A549 (cell line): ENCODE measurements around the gene NSUN6.

Source experiments
- BHLHE40 ChIP-seq: IDR thresholded peaks from 2 replicates; pipeline ENCODE4 v1.6.1; 2012; ENCODE audit warnings: low read depth, low read length, inconsistent platforms
- CBX2 ChIP-seq: fragments of 200-600 bp; sonication (generic); IDR thresholded peaks from 2 replicates; pipeline ENCODE4 v1.6.1; 2016; ENCODE audit warnings: low read depth, mild to moderate bottlenecking, borderline replicate concordance
- CEBPB ChIP-seq, 2 experiments: fragments of >200 bp in 1 of 2; sonication (Bioruptor Twin) in 1 of 2; formaldehyde crosslinking in 1 of 2; IDR thresholded peaks; 2 replicates each; pipeline ENCODE4 v1.6.1; 2012 to 2016
- CTCF ChIP-seq: fragments of >200 bp; sonication (Bioruptor Twin); formaldehyde crosslinking; IDR thresholded peaks from 3 replicates; pipeline ENCODE4 v1.5.1; 2016
- EP300 ChIP-seq, 2 experiments: fragments of >200 bp; sonication (Bioruptor Twin); formaldehyde crosslinking; IDR thresholded peaks; 2 replicates in 1 of 2; 3 replicates in 1 of 2; pipeline ENCODE4 v1.6.1; 2016 to 2017
- FOSL2 ChIP-seq, 2 experiments: fragments of 450-650 bp in 1 of 2; fragments of >200 bp in 1 of 2; sonication (Bioruptor Twin) in 1 of 2; formaldehyde crosslinking; IDR thresholded peaks; 2 replicates each; pipeline versions ENCODE4 v1.5.0 to v1.6.1; 2016 to 2020; ENCODE audit warnings: mild to moderate bottlenecking in 1 of 2, moderate library complexity in 1 of 2
- JUN ChIP-seq, 2 experiments: fragments of >200 bp; sonication (Bioruptor Twin); formaldehyde crosslinking; IDR thresholded peaks; 2 replicates in 1 of 2; 3 replicates in 1 of 2; pipeline ENCODE4 v1.6.1; 2016 to 2017
- MYC ChIP-seq: IDR thresholded peaks from 2 replicates; pipeline ENCODE4 v1.6.1; 2012; ENCODE audit warnings: mild to moderate bottlenecking, inconsistent platforms, low read length, improper control_type of control experiment, borderline replicate concordance
- POLR2A ChIP-seq: IDR thresholded peaks from 2 replicates; pipeline ENCODE4 v1.6.1; 2012; ENCODE audit warnings: mild to moderate bottlenecking, low read length

DNA sequence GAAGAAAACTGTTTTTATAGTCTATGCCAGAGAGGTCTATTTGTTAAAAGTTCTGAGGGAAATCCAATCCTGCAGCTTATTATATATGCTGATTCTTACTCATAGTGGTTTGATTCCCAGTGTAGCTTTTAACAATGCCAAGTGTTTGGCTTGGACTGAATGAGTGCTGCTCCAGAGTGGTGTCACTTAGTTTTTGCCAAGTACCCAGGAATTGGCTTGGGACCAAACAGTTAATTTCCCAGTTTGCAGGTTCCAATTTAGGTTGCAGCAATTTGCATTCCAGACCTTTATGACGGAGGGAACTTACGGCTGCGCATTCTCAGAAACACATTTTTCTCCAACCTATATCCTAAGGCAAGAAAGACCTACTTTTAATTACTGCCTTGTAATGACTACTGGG is 32.4 kb downstream of the NSUN6 start:
- TF ChIP-seq CBX2 (no peak), POLR2A (no peak), CEBPB (IDR thresholded peaks at IDR 0.05) (no peak), CTCF (no peak), MYC (no peak), JUN (IDR thresholded peaks at IDR 0.05) (no peak), FOSL2 (IDR thresholded peaks at IDR 0.05) (no peak), FOSL2 (CRISPR knock-in tag; IDR thresholded peaks at IDR 0.05) (no peak), BHLHE40 (no peak), EP300 (IDR thresholded peaks at IDR 0.05) (no peak)
